HCT116 (cell line): Measurements from ENCODE around the gene MELTF. TPM values are rescaled to one million over a fixed set of nuclear protein-coding genes. Genes with fewer than 3 reads are reported as not detected.

Experiments used
- ATAC-seq: fragments of 200-7000 bp; cut with Tn5 transposase; 2 replicates; pipeline ENCODE4 v1.9.1; 2020; ENCODE audit warnings: mild to moderate bottlenecking, moderate library complexity
- BruUV-seq: library from RNA; stranded (reverse); fragments of 400-500 nt; replicated peaks from 2 replicates; lab custom pipeline; 2021; lab: Mats Ljungman, UMichigan
- CTCF ChIA-PET: fragments of 300-600 bp; sonication (Branson Sonifier 250); formaldehyde crosslinking; loops from one replicate; lab custom pipeline; 2021; ENCODE audit warnings: antibody characterized with exemption; lab: Charles Lee
- POLR2A ChIA-PET: fragments of 300-600, 350-600 bp; sonication (Branson Sonifier 250); formaldehyde crosslinking; loops from one replicate; lab custom pipeline; 2021; ENCODE audit warnings: antibody characterized with exemption; lab: Charles Lee
- RAD21 ChIA-PET, 2 experiments: fragments of 300-600 bp; sonication (Branson Sonifier 250); formaldehyde crosslinking; loops; one replicate each; lab custom pipeline; 2023; ENCODE audit warnings: low total read pairs in 2 of 2; ENCODE audit not compliant: uncharacterized antibody in 2 of 2, unreplicated experiment in 2 of 2, low non-redundant PET in 1 of 2; lab: Charles Lee
- DNase-seq: peaks from one replicate; pipeline ENCODE4 v3.0.0-alpha.2; 2010; ENCODE audit warnings: low read depth, low spot score
- H2AFZ ChIP-seq: fragments of 200-600 bp; shearing (Covaris generic), sonication (generic); 2 replicates; pipeline ENCODE4 v1.6.1; 2017; ENCODE audit warnings: low read depth, mixed run types, mixed read lengths, antibody characterized with exemption, low read length; ENCODE audit not compliant: poor library complexity, severe bottlenecking
- H3K27ac ChIP-seq: 2 replicates; pipeline ENCODE4 v1.5.1; 2012; ENCODE audit warnings: low read depth, low read length
- H3K27me3 ChIP-seq: fragments of 200-600 bp; sonication (generic); 2 replicates; pipeline ENCODE4 v1.6.1; 2016; ENCODE audit warnings: mixed run types, low read length, mixed read lengths; ENCODE audit not compliant: insufficient read depth
- H3K36me3 ChIP-seq, 2 experiments: fragments of 200-500 bp in 1 of 2; fragments of 200-600 bp in 1 of 2; sonication (Bioruptor generic) in 1 of 2; sonication (generic) in 1 of 2; 2 replicates each; pipeline versions ENCODE4 v1.5.1 to v1.6.1; 2014 to 2016; ENCODE audit warnings: low read length in 2 of 2, inconsistent platforms in 1 of 2, mixed read lengths in 1 of 2, mixed run types in 1 of 2; ENCODE audit not compliant: insufficient read depth in 2 of 2, control insufficient read depth in 1 of 2
- H3K4me1 ChIP-seq, 2 experiments: fragments of 200-600 bp in 1 of 2; sonication (generic) in 1 of 2; 2 replicates each; pipeline versions ENCODE4 v1.5.1 to v1.6.1; 2012 to 2017; ENCODE audit warnings: low read length in 2 of 2, inconsistent platforms in 1 of 2, mild to moderate bottlenecking in 1 of 2, mixed read lengths in 1 of 2, mixed run types in 1 of 2, moderate library complexity in 1 of 2; ENCODE audit not compliant: insufficient read depth in 2 of 2, control insufficient read depth in 1 of 2
- H3K4me2 ChIP-seq: fragments of 200-600 bp; sonication (generic); 2 replicates; pipeline ENCODE4 v1.6.1; 2017; ENCODE audit warnings: mixed run types, low read length, mixed read lengths
- H3K4me3 ChIP-seq, 2 experiments: fragments of 200-600 bp in 1 of 2; sonication (generic) in 1 of 2; replicated peaks in 1 of 2; 2 replicates each; pipeline ENCODE4 v1.5.1; 2011 to 2016; ENCODE audit warnings: low read length in 2 of 2, control low read depth in 1 of 2, low read depth in 1 of 2, mild to moderate bottlenecking in 1 of 2, mixed read lengths in 1 of 2, mixed run types in 1 of 2
- H3K79me2 ChIP-seq: fragments of 200-600 bp; sonication (generic); 2 replicates; pipeline ENCODE4 v1.6.1; 2017; ENCODE audit warnings: mild to moderate bottlenecking, mixed run types, low read length, moderate library complexity, mixed read lengths; ENCODE audit not compliant: insufficient read depth
- H3K9ac ChIP-seq: fragments of 200-600 bp; sonication (generic); 2 replicates; pipeline ENCODE4 v1.6.1; 2016; ENCODE audit warnings: low read length, mixed read lengths
- H3K9me2 ChIP-seq: fragments of 200-600 bp; sonication (generic), shearing (Covaris generic); 2 replicates; pipeline ENCODE4 v1.6.1; 2017; ENCODE audit warnings: mixed run types, mild to moderate bottlenecking, moderate library complexity; ENCODE audit not compliant: insufficient read depth
- H3K9me3 ChIP-seq, 2 experiments: fragments of 200-500 bp in 1 of 2; fragments of 200-600 bp in 1 of 2; sonication (Bioruptor generic) in 1 of 2; sonication (generic) in 1 of 2; 2 replicates each; pipeline ENCODE4 v1.6.1; 2014 to 2017; ENCODE audit warnings: low read length in 2 of 2, mixed read lengths in 2 of 2, inconsistent platforms in 1 of 2, low read depth in 1 of 2, mild to moderate bottlenecking in 1 of 2, mixed run types in 1 of 2, moderate library complexity in 1 of 2; ENCODE audit not compliant: control insufficient read depth in 1 of 2, insufficient read depth in 1 of 2
- H4K20me1 ChIP-seq: fragments of 200-600 bp; sonication (generic), shearing (Covaris generic); 2 replicates; pipeline ENCODE4 v1.6.1; 2017; ENCODE audit warnings: mixed run types, mild to moderate bottlenecking, moderate library complexity; ENCODE audit not compliant: insufficient read depth
- CBX3 ChIP-seq: IDR thresholded peaks from 2 replicates; pipeline ENCODE4 v1.6.1; 2012; ENCODE audit warnings: low read depth
- CEBPB ChIP-seq: IDR thresholded peaks from 2 replicates; pipeline ENCODE4 v1.6.1; 2012; ENCODE audit warnings: low read depth
- EGR1 ChIP-seq: IDR thresholded peaks from 2 replicates; pipeline ENCODE4 v1.6.1; 2012; ENCODE audit warnings: low read depth
- ELF1 ChIP-seq: IDR thresholded peaks from 2 replicates; pipeline ENCODE4 v1.6.1; 2012; ENCODE audit warnings: low read depth, borderline replicate concordance
- EZH2phosphoT487 ChIP-seq: fragments of 200-600 bp; IDR thresholded peaks from 2 replicates; pipeline ENCODE4 v1.6.1; 2018; ENCODE audit warnings: antibody characterized with exemption, borderline replicate concordance
- FOSL1 ChIP-seq: IDR thresholded peaks from 2 replicates; pipeline ENCODE4 v1.6.1; 2012; ENCODE audit warnings: low read depth
- POLR2A ChIP-seq: IDR thresholded peaks from 2 replicates; pipeline ENCODE4 v1.7.0; 2011; ENCODE audit warnings: borderline replicate concordance; ENCODE audit not compliant: insufficient read depth, insufficient read length; ENCODE audit errors: extremely low read depth
- POLR2AphosphoS5 ChIP-seq: IDR thresholded peaks from 2 replicates; pipeline ENCODE4 v1.6.1; 2011; ENCODE audit warnings: mild to moderate bottlenecking, low read depth, low read length, moderate library complexity
- RAD21 ChIP-seq: IDR thresholded peaks from 2 replicates; pipeline ENCODE4 v1.6.1; 2012; ENCODE audit warnings: low read depth, mild to moderate bottlenecking
- SIN3A ChIP-seq: IDR thresholded peaks from 2 replicates; pipeline ENCODE4 v1.6.1; 2012; ENCODE audit warnings: low read depth
- SP1 ChIP-seq: IDR thresholded peaks from 2 replicates; pipeline ENCODE4 v1.6.1; 2012; ENCODE audit warnings: low read depth
- SRF ChIP-seq: IDR thresholded peaks from 2 replicates; pipeline ENCODE4 v1.6.1; 2012; ENCODE audit warnings: low read depth
- YY1 ChIP-seq: IDR thresholded peaks from 2 replicates; pipeline ENCODE4 v1.6.1; 2011; ENCODE audit warnings: low read length, low read depth, moderate library complexity, mild to moderate bottlenecking; ENCODE audit not compliant: insufficient replicate concordance; ENCODE audit errors: extremely low read depth
- ZNF274 ChIP-seq: fragments of 200-500 bp; sonication (Bioruptor generic); IDR thresholded peaks from 2 replicates; pipeline ENCODE4 v1.6.1; 2014; ENCODE audit warnings: mild to moderate bottlenecking, low read depth, low read length, inconsistent platforms
- intact Hi-C: fragments of 100-400 bp; cut with micrococcal nuclease; formaldehyde crosslinking; loops from 2 replicates; pipeline ENCODE4 v1.10.0; 2022
- total RNA-seq: library from RNA; stranded (reverse); gene quantifications from one replicate; pipeline ENCODE4 v1.2.1, GENCODE V29; 2021; ENCODE audit not compliant: unreplicated experiment
- TF ChIP-seq, protein P1 (sequence below): IDR thresholded peaks from 2 replicates; pipeline ENCODE4 v1.6.1; 2012
- TF ChIP-seq, protein P2 (sequence below): IDR thresholded peaks from 2 replicates; pipeline ENCODE4 v1.6.1; 2011; ENCODE audit warnings: mild to moderate bottlenecking, low read length, moderate library complexity; ENCODE audit not compliant: insufficient replicate concordance; ENCODE audit errors: extremely low read depth

MELTF gene
- total RNA-seq, 1 experiment from 2014 or later = 47.6 TPM

DNA sequence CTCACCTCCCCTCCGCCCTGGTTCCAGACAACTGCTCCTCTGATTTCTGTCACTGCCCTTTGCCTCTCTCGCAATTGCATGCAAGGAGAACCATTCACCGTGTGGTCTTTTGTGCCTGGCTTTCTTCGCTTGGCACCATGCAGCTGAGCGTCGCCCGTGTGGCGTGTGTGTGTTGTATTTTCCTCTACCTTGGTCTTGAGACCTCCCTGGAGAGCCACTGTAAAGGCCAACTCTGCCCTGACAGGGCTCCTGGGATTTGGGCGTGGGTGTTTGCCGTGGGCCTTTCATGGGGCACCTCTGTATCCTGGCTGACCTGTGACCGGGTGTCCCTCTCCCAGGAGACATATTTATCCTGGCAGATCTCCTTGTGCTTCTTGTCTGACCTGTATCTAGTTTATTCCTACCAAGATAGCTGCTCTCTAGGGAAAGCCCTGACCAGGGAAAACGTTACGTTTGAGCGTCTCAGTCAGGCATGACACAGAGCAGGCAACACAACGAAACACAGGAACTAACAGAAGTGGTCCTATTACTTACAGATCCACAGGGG is 59.0 kb downstream of the MELTF start:
- Histone ChIP-seq H4K20me1 (no peaks in the 10 kb centered on the region), H3K9me2 (no peaks in the 10 kb centered on the region), H3K4me1 (peaks cover 7 to 21% of the 10 kb centered on the region in 2 experiments; a peak in 2 of 4 replicates), H3K36me3 (no peaks in the 10 kb centered on the region), H3K4me2 (no peak overlapping the region), H3K27ac (no peak overlapping the region), H3K4me3 (no peak overlapping the region), H3K79me2 (no peaks in the 10 kb centered on the region), H2AFZ (no peak overlapping the region), H3K9me3 (no peaks in the 10 kb centered on the region), H3K27me3 (no peaks in the 10 kb centered on the region), H3K9ac (no peak overlapping the region)
- ChIA-PET RAD21 (no interaction called here), CTCF (interaction anchor here (2.4 kb wide), 1 partner anchor 361 kb away, joined by 18 read pairs; no protein-coding TSS in a partner anchor), POLR2A (no interaction called here)
- DNase-seq (no peak), ATAC-seq (no peak)
- BruUV-seq = no TSS peak
- intact Hi-C loops = loop anchor here (1.0 kb wide), 1 partner anchor 361 kb away; no protein-coding TSS in a partner anchor
- TF ChIP-seq CEBPB (no peak), RAD21 (no peak), EZH2phosphoT487 (no peak), POLR2AphosphoS5 (no peak), FOSL1 (no peak), CBX3 (no peak), SP1 (no peak), EGR1 (no peak), ZNF274 (no peak), SIN3A (no peak), SRF (no peak), ELF1 (no peak), YY1 (no peak), POLR2A (no peak)
- TF ChIP-seq, protein P1, sequence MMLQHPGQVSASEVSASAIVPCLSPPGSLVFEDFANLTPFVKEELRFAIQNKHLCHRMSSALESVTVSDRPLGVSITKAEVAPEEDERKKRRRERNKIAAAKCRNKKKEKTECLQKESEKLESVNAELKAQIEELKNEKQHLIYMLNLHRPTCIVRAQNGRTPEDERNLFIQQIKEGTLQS = no peak
- TF ChIP-seq, protein P2, sequence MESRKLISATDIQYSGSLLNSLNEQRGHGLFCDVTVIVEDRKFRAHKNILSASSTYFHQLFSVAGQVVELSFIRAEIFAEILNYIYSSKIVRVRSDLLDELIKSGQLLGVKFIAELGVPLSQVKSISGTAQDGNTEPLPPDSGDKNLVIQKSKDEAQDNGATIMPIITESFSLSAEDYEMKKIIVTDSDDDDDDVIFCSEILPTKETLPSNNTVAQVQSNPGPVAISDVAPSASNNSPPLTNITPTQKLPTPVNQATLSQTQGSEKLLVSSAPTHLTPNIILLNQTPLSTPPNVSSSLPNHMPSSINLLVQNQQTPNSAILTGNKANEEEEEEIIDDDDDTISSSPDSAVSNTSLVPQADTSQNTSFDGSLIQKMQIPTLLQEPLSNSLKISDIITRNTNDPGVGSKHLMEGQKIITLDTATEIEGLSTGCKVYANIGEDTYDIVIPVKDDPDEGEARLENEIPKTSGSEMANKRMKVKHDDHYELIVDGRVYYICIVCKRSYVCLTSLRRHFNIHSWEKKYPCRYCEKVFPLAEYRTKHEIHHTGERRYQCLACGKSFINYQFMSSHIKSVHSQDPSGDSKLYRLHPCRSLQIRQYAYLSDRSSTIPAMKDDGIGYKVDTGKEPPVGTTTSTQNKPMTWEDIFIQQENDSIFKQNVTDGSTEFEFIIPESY = no peak
